HG03097 (cell line): ENCODE data around the gene TRIM63.
"Not testable (repeated sequence)": the region's sequence is repeated elsewhere in the genome, so short reads cannot be mapped to it uniquely, and the experiment has no call there.

ENCODE experiments used
- ATAC-seq: cut with Tn5 transposase; IDR thresholded peaks from one replicate; pipeline ENCODE4 v1.9.1; 2021; ENCODE audit not compliant: unreplicated experiment, low FRiP score

The TRIM63 gene

GRCh38 chr1:26067432-26067911, at the start of gene TRIM63:
Gene TRIM63 (minus strand): TSS chr1:26067630. CDS start chr1:26067494, 136 bp downstream.
- no peak for ATAC-seq

- ATAC-seq, result no peak
Measured at GRCh38 chr1:26114165-26114927, 46.9 kb upstream of the TRIM63 start.

GRCh38 chr1:26112407-26112775, 45.0 kb upstream of the TRIM63 start:
- ATAC-seq, result peak; percentile 0

GRCh38 chr1:26111530-26112406, 44.3 kb upstream of the TRIM63 start, which contains the start of gene PDIK1L:
Gene PDIK1L (plus strand): TSS chr1:26111824. CDS start chr1:26114309, 2,485 bp downstream.
- ATAC-seq, result peak; percentile 69

- ATAC-seq, result peak; percentile 33
Measured at GRCh38 chr1:26110731-26111529, 43.5 kb upstream of the TRIM63 start.

GRCh38 chr1:26109229-26110164, 42.1 kb upstream of the TRIM63 start:
- ATAC-seq, result no peak

- ATAC-seq, result not testable (repeated sequence)
Measured at GRCh38 chr1:26105226-26105548, 37.8 kb upstream of the TRIM63 start.

GRCh38 chr1:26102526-26102925, 35.1 kb upstream of the TRIM63 start:
- ATAC-seq, result no peak

- ATAC-seq, result no peak
Measured at GRCh38 chr1:26102119-26102518, 34.7 kb upstream of the TRIM63 start.

- ATAC-seq, result not testable (repeated sequence)
Measured at GRCh38 chr1:26100204-26100603, 32.8 kb upstream of the TRIM63 start.

GRCh38 chr1:26099780-26100179, 32.4 kb upstream of the TRIM63 start:
- ATAC-seq, result no peak

- no peak for ATAC-seq
Measured at GRCh38 chr1:26098602-26099001, 31.2 kb upstream of the TRIM63 start.

GRCh38 chr1:26097696-26098095, 30.3 kb upstream of the TRIM63 start:
- no peak for ATAC-seq

GRCh38 chr1:26096471-26096870, 29.0 kb upstream of the TRIM63 start:
- no peak for ATAC-seq

- ATAC-seq, result no peak
Measured at GRCh38 chr1:26094677-26095383, 27.4 kb upstream of the TRIM63 start.

- no peak for ATAC-seq
Measured at GRCh38 chr1:26094076-26094669, 26.7 kb upstream of the TRIM63 start.

GRCh38 chr1:26093569-26093968, 26.1 kb upstream of the TRIM63 start:
- ATAC-seq, result not testable (repeated sequence)

GRCh38 chr1:26092422-26092821, 25.0 kb upstream of the TRIM63 start:
- ATAC-seq, result no peak

- no peak for ATAC-seq
Measured at GRCh38 chr1:26090893-26091292, 23.5 kb upstream of the TRIM63 start.
